Esophagus squamous epithelium (tissue), 4 donors: Measurements from ENCODE around the gene ARFGAP1.

Experiments
- CTCF ChIP-seq, 6 experiments: fragments of 450-650 bp in 4 of 6; fragments of 200-600 bp in 2 of 6; sonication (generic) in 2 of 6; IDR thresholded peaks; one replicate each; pipeline ENCODE4 v1.5.1; 2016 to 2019; ENCODE audit warnings: antibody characterized with exemption in 6 of 6, mild to moderate bottlenecking in 4 of 6, moderate library complexity in 4 of 6
- POLR2A ChIP-seq, 4 donors: fragments of 450-650 bp; IDR thresholded peaks; one replicate each; pipeline ENCODE4 v1.6.1; 2017; ENCODE audit warnings: antibody characterized with exemption in 4 of 4, mild to moderate bottlenecking in 4 of 4, moderate library complexity in 3 of 4

- TF ChIP-seq CTCF (IDR thresholded peaks at IDR 0.05), result no peak
- no peak for TF ChIP-seq POLR2A (IDR thresholded peaks at IDR 0.05)
These were observed 11.4 kb upstream of the ARFGAP1 start for GRCh38 chr20:63261060-63261794.
